C4-2B (cell line): ENCODE results near the gene D2HGDH.

Experiments used
- H3K27ac ChIP-seq: fragments of 450-650 bp; 2 replicates; pipeline ENCODE4 v1.5.1; 2017
- ZFX ChIP-seq: fragments of 450-650 bp; IDR thresholded peaks from 2 replicates; pipeline ENCODE4 v1.6.1; 2017
- TF ChIP-seq, protein P1 (sequence below): fragments of 450-650 bp; conservative IDR thresholded peaks from 2 replicates; pipeline ENCODE4 v1.5.1; 2017; ENCODE audit warnings: mild to moderate bottlenecking

Gene D2HGDH

DNA sequence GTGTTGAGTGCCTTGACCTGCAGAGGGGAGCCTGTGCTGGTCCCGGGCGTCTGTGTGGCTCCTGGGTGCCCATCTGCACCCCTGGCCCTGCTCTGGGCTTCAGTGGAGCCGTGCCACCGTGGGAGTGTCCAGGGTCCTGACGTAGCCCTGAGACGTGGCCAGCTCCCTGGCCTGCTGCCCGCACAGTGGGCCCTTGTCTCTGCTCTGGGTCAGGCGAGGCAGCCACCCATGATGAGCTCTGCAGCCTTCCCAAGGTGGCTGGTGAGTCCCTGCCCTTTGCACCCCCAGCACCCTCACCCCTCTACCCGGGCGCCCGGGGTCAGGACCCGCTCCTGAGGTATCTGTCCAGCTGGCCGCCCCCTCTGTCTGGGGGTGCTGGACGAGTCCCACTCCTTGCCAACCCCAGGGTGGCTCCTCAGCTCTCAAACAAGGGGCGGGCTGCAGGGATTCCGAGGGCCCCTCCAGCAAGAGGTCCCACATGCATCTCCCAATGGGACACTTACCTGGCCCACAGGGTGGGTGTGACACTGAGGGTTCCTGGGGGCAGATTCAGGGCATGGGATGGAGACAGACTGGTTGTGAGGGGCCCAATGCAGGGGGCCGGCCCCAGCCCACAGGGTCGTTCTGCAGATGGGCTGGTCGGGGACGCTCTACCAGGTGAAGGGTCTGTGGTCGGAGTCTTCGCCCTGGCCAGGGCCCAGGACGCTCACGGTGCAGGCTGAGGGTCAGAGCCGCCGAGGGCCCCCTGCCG is 76.9 kb downstream of the D2HGDH start:
- no peak overlapping the region for H3K27ac ChIP-seq
- TF ChIP-seq, protein P1, sequence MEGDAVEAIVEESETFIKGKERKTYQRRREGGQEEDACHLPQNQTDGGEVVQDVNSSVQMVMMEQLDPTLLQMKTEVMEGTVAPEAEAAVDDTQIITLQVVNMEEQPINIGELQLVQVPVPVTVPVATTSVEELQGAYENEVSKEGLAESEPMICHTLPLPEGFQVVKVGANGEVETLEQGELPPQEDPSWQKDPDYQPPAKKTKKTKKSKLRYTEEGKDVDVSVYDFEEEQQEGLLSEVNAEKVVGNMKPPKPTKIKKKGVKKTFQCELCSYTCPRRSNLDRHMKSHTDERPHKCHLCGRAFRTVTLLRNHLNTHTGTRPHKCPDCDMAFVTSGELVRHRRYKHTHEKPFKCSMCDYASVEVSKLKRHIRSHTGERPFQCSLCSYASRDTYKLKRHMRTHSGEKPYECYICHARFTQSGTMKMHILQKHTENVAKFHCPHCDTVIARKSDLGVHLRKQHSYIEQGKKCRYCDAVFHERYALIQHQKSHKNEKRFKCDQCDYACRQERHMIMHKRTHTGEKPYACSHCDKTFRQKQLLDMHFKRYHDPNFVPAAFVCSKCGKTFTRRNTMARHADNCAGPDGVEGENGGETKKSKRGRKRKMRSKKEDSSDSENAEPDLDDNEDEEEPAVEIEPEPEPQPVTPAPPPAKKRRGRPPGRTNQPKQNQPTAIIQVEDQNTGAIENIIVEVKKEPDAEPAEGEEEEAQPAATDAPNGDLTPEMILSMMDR, result no peak
- TF ChIP-seq ZFX, result no peak

DNA sequence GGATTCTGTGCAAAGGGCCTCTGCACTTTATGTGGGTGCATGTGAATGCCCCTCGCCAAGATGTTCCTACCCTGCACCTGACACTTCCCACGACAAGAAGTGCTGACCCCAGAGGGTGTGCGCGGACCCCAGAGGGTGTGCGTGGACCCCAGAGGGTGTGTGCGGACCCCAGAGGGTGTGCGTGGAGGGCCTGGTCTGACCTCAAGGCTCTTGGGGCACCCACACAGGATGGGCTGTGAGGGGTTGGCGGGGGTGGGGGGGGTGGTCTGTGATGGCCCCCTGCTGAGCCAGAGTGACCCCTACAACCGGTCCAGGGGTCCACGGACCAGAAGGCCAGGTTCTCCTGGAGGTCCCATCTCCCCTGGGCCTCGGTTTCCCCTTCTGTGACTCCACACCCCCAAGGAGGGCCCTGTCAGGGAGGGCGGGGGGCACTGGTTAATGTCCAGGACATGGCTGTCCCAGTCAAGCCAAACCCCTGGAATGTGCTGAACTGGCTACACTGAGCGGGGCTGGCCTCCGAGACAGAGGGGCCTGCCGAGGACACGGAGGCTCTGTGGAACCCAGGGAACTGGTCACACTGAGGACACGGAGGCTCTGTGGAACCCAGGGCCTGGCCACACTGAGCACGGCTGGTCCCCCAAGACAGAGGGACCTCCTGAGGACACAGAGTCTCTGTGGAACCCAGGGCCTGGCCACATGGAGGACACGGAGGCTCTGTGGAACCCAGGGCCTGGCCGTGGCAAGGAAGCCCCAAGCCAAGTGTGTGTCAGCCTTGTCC is 77.7 kb downstream of the D2HGDH start:
- TF ChIP-seq, protein P1, result no peak
- TF ChIP-seq ZFX, result no peak
- no peak overlapping the region for H3K27ac ChIP-seq

DNA sequence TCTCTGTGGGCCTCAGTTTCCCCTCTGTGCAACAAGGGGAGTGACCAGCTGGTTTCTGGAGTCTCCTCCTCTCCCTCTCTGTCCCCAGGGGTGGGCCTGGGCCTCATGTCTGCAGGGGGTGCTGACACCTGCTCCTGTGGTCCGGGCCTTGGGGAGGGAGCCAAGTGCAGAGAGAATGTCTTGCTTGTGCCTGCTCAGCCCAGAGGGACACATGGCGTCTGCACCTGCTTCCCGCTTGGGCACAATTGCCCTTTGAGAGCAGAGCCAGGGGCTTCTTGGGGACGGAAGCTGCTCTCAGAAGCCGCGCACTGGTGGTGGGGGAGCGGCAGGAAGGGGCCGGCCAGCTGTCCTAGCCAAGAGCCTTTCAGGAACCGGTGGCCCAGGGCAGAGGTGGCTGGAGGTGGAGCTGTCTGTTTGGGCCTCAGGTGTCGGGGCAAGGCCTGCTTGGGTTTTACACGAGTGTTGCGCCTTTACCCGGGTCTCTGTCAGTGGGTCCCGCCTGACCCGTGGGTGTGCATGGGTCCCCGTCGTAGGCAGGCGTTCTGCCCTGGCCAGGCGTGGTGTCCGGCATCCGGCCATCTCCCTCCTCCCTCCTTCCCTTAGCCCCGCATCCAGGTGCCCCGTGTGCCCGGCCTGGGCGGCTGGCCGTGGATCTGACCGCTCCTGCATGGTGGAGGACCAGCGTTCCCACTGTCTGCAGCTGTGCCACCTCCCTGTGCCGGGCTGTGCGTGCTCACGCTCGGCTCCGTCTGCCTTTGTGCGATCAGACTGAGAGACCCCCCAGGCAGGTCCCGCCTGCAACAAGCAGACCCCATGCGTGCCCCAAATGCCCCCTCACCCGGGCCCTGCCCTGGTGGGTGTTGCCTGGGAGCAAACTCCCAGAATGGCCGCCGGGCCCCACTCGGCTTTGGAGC is 78.6 kb downstream of the D2HGDH start:
- H3K27ac ChIP-seq, result no peak overlapping the region
- no peak for TF ChIP-seq ZFX
- TF ChIP-seq, protein P1, result no peak

DNA sequence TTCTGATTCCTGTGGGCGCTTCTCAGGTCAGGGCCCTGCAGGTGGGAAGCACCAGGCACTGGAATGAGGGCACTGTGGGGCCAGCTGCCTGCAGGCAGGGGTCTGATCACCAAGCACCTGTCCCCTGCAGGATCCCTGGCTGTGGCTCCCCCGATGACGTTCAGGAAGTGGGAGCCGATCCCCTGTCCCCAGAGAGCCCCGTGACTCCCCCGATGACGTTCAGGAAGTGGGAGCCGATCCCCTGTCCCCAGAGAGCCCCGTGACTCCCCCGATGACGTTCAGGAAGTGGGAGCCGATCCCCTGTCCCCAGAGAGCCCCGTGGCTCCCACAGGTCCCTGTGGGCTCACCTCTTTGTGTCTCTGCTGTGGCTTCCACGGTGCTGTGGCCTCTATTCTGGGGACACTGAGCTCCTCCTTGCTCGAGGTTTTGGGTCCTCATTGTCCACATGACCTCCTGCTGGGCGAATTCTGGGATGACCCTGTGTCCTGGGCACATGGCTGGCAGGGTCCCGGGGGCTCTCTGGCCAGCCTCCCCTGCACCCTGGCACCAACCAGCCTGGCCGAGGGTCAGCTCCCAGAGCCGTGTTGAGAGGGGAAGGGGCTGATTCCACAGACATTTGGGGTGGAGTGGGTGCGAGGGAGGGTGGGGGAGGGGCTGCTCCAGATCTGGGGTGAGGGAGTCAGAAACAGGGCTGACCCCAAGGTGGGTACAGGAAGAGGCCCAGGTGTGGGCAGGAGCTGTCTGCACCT is 79.4 kb downstream of the D2HGDH start:
- TF ChIP-seq, protein P1, result no peak
- no peak for TF ChIP-seq ZFX
- no peak overlapping the region for H3K27ac ChIP-seq

DNA sequence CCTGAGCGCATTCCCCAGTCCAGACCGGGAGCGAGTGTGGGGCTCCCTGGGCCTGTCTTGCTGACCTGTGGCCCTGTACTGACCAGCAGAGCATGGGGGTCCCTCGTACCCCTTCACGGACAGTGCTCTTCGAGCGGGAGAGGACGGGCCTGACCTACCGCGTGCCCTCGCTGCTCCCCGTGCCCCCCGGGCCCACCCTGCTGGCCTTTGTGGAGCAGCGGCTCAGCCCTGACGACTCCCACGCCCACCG is 79.9 kb downstream of the D2HGDH start:
- H3K27ac ChIP-seq, result no peak overlapping the region
- TF ChIP-seq, protein P1, result no peak
- TF ChIP-seq ZFX, result no peak

DNA sequence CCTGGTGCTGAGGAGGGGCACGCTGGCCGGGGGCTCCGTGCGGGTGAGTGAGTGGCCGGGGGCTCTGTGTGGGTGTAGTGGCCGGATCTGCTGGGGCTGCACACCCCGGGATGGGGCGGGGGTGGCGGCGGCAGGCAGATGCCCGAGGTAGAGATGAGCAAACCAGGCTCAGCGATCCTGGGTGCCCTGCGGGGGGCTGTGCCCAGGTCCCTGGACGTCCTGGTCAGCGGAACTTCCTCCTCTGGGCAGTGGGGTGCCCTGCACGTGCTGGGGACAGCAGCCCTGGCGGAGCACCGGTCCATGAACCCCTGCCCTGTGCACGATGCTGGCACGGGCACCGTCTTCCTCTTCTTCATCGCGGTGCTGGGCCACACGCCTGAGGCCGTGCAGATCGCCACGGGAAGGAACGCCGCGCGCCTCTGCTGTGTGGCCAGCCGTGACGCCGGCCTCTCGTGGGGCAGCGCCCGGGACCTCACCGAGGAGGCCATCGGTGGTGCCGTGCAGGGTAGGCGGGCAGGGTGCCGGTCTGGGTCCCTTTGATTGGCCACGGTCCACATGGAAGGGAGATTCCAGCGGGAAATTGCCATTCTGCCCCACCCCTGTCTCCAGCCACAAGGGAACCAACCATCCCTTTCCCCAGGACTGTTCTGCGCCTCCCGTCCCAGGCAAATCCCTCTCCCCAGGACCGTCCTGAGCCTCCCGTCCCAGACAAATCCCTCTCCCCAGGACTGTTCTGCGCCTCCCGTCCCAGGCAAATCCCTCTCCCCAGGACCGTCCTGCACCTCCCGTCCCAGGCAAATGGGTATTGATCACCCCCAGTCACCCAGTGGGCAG is 80.4 kb downstream of the D2HGDH start:
- H3K27ac ChIP-seq, result no peak overlapping the region
- TF ChIP-seq, protein P1, result no peak
- TF ChIP-seq ZFX, result no peak
